GM12878 (cell line): ENCODE data around the gene ZNF652. TPM values are rescaled to one million over a fixed set of nuclear protein-coding genes. Genes with fewer than 3 reads are reported as not detected.

Experiments
- ATAC-seq: fragments of 200-7000 bp; cut with Tn5 transposase; 3 replicates; pipeline ENCODE4 v1.9.1; 2020; ENCODE audit warnings: mild to moderate bottlenecking, moderate library complexity
- BruUV-seq: library from RNA; stranded (reverse); fragments of 400-500 nt; replicated peaks from 2 replicates; lab custom pipeline; 2021; lab: Mats Ljungman, UMichigan
- CTCF ChIA-PET: fragments of 300-600 bp; sonication (Branson Sonifier 250); formaldehyde crosslinking; extraction: SDS; loops from one replicate; lab custom pipeline; 2021; ENCODE audit warnings: inconsistent platforms; lab: Yijun Ruan, JAX
- POLR2A ChIA-PET: fragments of 350-600 bp; formaldehyde crosslinking; extraction: SDS; loops from one replicate; lab custom pipeline; 2021; ENCODE audit warnings: inconsistent platforms; lab: Charles Lee
- RAD21 ChIA-PET: fragments of 300-600 bp; sonication (Branson Sonifier 250); formaldehyde crosslinking; loops from one replicate; lab custom pipeline; 2023; ENCODE audit warnings: antibody characterized with exemption; ENCODE audit not compliant: unreplicated experiment; lab: Charles Lee
- SMC1A ChIA-PET: fragments of 300-600 bp; sonication (Branson Sonifier 250); formaldehyde crosslinking; loops from one replicate; lab custom pipeline; 2023; ENCODE audit not compliant: unreplicated experiment, uncharacterized antibody; lab: Charles Lee
- DNase-seq: peaks from one replicate; pipeline ENCODE4 v3.0.0-alpha.2; 2011; ENCODE audit warnings: low read depth, low spot score
- FAIRE-seq: peaks from 3 replicates; lab custom pipeline; 2011; peaks lifted over from hg19 to GRCh38; lab: Jason Lieb, UNC
- H2AFZ ChIP-seq: 2 replicates; pipeline ENCODE4 v1.6.0; 2011; ENCODE audit warnings: low read depth, low read length, control low read depth; ENCODE audit not compliant: control insufficient read depth
- H3K27ac ChIP-seq: 2 replicates; pipeline ENCODE4 v1.5.1; 2011; ENCODE audit warnings: control low read depth; ENCODE audit not compliant: control insufficient read depth, insufficient read depth
- H3K27me3 ChIP-seq, 2 experiments: replicated peaks in 1 of 2; 2 replicates each; pipeline versions ENCODE4 v1.6.0 to v1.6.1; 2011; ENCODE audit warnings: low read length in 1 of 2; ENCODE audit not compliant: control insufficient read depth in 2 of 2, insufficient read depth in 2 of 2
- H3K36me3 ChIP-seq, 2 experiments: 2 replicates each; pipeline ENCODE4 v1.5.1; 2011; ENCODE audit warnings: low read length in 1 of 2; ENCODE audit not compliant: control insufficient read depth in 2 of 2, insufficient read depth in 2 of 2
- H3K4me1 ChIP-seq: 2 replicates; pipeline ENCODE4 v1.6.1; 2011; ENCODE audit warnings: mild to moderate bottlenecking, low read length, moderate library complexity, mixed read lengths; ENCODE audit not compliant: control insufficient read depth, insufficient read depth
- H3K4me2 ChIP-seq: 2 replicates; pipeline ENCODE4 v1.6.0; 2011; ENCODE audit warnings: control low read depth; ENCODE audit not compliant: control insufficient read depth, insufficient read depth
- H3K4me3 ChIP-seq: fragments of 200-600 bp; sonication (generic); 2 replicates; pipeline ENCODE4 v1.5.1; 2016
- H3K79me2 ChIP-seq: 2 replicates; pipeline ENCODE4 v1.6.0; 2011; ENCODE audit warnings: low read length; ENCODE audit not compliant: control insufficient read depth, insufficient read depth
- H3K9ac ChIP-seq: 2 replicates; pipeline ENCODE4 v1.8.0; 2011; ENCODE audit warnings: low read length, control low read depth, mixed read lengths; ENCODE audit not compliant: control insufficient read depth, insufficient read depth
- H3K9me3 ChIP-seq: replicated peaks from 3 replicates; pipeline ENCODE4 v1.5.1; 2011; ENCODE audit warnings: mild to moderate bottlenecking, low read length; ENCODE audit not compliant: control insufficient read depth, insufficient read depth
- H4K20me1 ChIP-seq: 2 replicates; pipeline ENCODE4 v1.6.0; 2011; ENCODE audit not compliant: control insufficient read depth, insufficient read depth
- IKZF2 ChIP-seq, 2 experiments: fragments of 450-650 bp; IDR thresholded peaks; 2 replicates each; pipeline ENCODE4 v1.6.1; 2017; ENCODE audit warnings: mild to moderate bottlenecking in 2 of 2, moderate library complexity in 2 of 2
- NFIC ChIP-seq: IDR thresholded peaks from 2 replicates; pipeline ENCODE4 v1.6.1; 2012; ENCODE audit warnings: low read depth, mild to moderate bottlenecking, inconsistent platforms, low read length, moderate library complexity
- RUNX3 ChIP-seq: IDR thresholded peaks from 2 replicates; pipeline ENCODE4 v1.6.1; 2012; ENCODE audit warnings: low read length, inconsistent platforms
- WGBS: methylation state at CpG from one replicate; pipeline ENCODE4 v1.1.6; 2016; ENCODE audit warnings: low lambda C conversion rate; ENCODE audit not compliant: insufficient replicate concordance, insufficient coverage; ENCODE audit errors: missing lambda C conversion rate; 5-methylcytosine and 5-hydroxymethylcytosine counted together
- in situ Hi-C: fragments of 300-500 bp; cut with MboI; formaldehyde crosslinking; loops from 9 replicates; pipeline ENCODE4 v1.14.3; 2018; ENCODE audit warnings: mixed read lengths
- intact Hi-C: fragments of 100-400 bp; cut with micrococcal nuclease; formaldehyde crosslinking; loops from one replicate; pipeline ENCODE4 v1.14.2; 2022; ENCODE audit not compliant: unreplicated experiment
- polyA plus RNA-seq, 11 experiments: library from polyadenylated mRNA; depleted of rRNA in 4 of 11; unstranded in 6 of 11; stranded (reverse) in 5 of 11; fragments of >200 nt; fragmentation: Nextera tagmentation in 4 of 11; fragmentation: Illumina TruSeq in 1 of 11; extraction: Ambion mirVana in 4 of 11; extraction: Trizol in 1 of 11; gene quantifications; 1 replicate in 1 of 11; 2 replicates in 10 of 11; pipeline versions ENCODE4 v1.2.1 to v1.2.3, GENCODE V29; 2011 to 2016; ENCODE audit warnings: inconsistent platforms in 2 of 11, missing spikeins in 2 of 11, low read depth in 1 of 11
- total RNA-seq, 4 experiments: library from RNA; depleted of rRNA in 3 of 4; stranded (reverse); fragments of >200 nt in 3 of 4; fragmentation: Illumina TruSeq in 1 of 4; extraction: Trizol in 1 of 4; gene quantifications; 2 replicates each; pipeline versions ENCODE4 v1.2.1 to v1.2.3, GENCODE V29; 2013 to 2021
- TF ChIP-seq, protein P1 (sequence below): IDR thresholded peaks from 2 replicates; pipeline ENCODE4 v1.6.1; 2011; ENCODE audit warnings: low read depth, low read length, improper control_type of control experiment, borderline replicate concordance

Gene ZNF652
- total and polyA plus RNA-seq, 10 of the 15 experiments (the other 5 are each of a cell fraction or from before 2014, with no cell fraction given) = 3.4 to 13.1 (median 8.7) TPM

DNA sequence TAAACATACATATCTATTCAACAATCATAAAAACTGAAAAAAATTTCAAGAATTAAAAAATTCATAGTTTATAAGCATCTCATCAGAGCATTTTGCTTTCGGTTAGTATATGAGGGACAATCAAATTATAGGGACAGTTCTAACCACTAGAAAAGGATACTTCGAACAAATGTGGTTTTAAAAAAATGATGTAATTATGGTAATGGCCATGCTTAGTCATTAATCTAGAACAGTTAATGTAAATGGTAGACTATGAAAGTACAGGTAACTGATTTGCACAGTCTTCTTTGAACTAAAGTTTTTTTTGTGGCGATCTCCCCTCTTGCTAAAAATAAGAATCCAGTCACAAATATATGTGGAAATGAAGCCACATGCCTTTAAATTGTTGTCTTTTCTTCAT, 67.9 kb downstream of the ZNF652 start:
- 51% methylated on average over 3 of the region's 3 CpGs for WGBS
- RAD21 ChIA-PET = no interaction called here
- H3K4me2 ChIP-seq = no peak overlapping the region
- H3K9me3 ChIP-seq = no peaks in the 10 kb centered on the region
- CTCF ChIA-PET = no interaction called here
- H2AFZ ChIP-seq = no peak overlapping the region
- H3K4me1 ChIP-seq = no peaks in the 10 kb centered on the region
- peaks cover 1 to 14% of the 10 kb centered on the region in 2 experiments for H3K36me3 ChIP-seq
- H4K20me1 ChIP-seq = no peaks in the 10 kb centered on the region
- POLR2A ChIA-PET = no interaction called here
- no peak for FAIRE-seq
- no peak overlapping the region for H3K4me3 ChIP-seq
- DNase-seq = no peak
- SMC1A ChIA-PET = interaction anchor here (0.6 kb wide), 1 partner anchor 92 kb away, joined by 3 read pairs; no protein-coding TSS in a partner anchor
- intact Hi-C loops = no loop called here
- ATAC-seq = no peak
- H3K27ac ChIP-seq = no peak overlapping the region
- in situ Hi-C loops = no loop called here
- TF ChIP-seq, protein P1, sequence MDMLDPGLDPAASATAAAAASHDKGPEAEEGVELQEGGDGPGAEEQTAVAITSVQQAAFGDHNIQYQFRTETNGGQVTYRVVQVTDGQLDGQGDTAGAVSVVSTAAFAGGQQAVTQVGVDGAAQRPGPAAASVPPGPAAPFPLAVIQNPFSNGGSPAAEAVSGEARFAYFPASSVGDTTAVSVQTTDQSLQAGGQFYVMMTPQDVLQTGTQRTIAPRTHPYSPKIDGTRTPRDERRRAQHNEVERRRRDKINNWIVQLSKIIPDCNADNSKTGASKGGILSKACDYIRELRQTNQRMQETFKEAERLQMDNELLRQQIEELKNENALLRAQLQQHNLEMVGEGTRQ = no peak
- TF ChIP-seq RUNX3 = peak; percentile 36; the same call in 1 of the 2 replicates
- no TSS peak for BruUV-seq
- H3K79me2 ChIP-seq = no peaks in the 10 kb centered on the region
- no peaks in the 10 kb centered on the region for H3K27me3 ChIP-seq
- no peak overlapping the region for H3K9ac ChIP-seq

- H3K4me1 ChIP-seq = no peaks in the 10 kb centered on the region
- no peak for DNase-seq
- no TSS peak for BruUV-seq
Observed at GRCh38 chr17:49292901-49293300, 69.1 kb downstream of the ZNF652 start.

More at GRCh38 chr17:49292901-49293300, 69.1 kb downstream of the ZNF652 start:
- Histone ChIP-seq H3K27ac (no peak overlapping the region), H2AFZ (no peak overlapping the region), H3K36me3 (peaks cover 0 to 10% of the 10 kb centered on the region in 2 experiments; a peak in 3 of 4 replicates), H3K27me3 (no peaks in the 10 kb centered on the region), H4K20me1 (no peaks in the 10 kb centered on the region), H3K4me2 (no peak overlapping the region), H3K9me3 (no peaks in the 10 kb centered on the region), H3K9ac (no peak overlapping the region), H3K4me3 (no peak overlapping the region), H3K79me2 (no peaks in the 10 kb centered on the region)
- ChIA-PET SMC1A (no interaction called here), RAD21 (interaction anchor here (0.7 to 1.1 kb wide), 2 partner anchors 21 to 703 kb away, joined by 4 read pairs; no protein-coding TSS in a partner anchor), POLR2A (no interaction called here), CTCF (interaction anchor here (1.0 to 3.5 kb wide), 4 partner anchors 64 to 263 kb away, joined by 3 to 13 read pairs (median 8); no protein-coding TSS in a partner anchor)
- FAIRE-seq = no peak
- in situ Hi-C loops (no loop called here), intact Hi-C loops (no loop called here)
- no peak for ATAC-seq
- TF ChIP-seq NFIC = no peak
- no peak for TF ChIP-seq IKZF2 (IDR thresholded peaks at IDR 0.05)
